ENCODE measurements around the gene CMTM1.

CMTM1 gene

DNA sequence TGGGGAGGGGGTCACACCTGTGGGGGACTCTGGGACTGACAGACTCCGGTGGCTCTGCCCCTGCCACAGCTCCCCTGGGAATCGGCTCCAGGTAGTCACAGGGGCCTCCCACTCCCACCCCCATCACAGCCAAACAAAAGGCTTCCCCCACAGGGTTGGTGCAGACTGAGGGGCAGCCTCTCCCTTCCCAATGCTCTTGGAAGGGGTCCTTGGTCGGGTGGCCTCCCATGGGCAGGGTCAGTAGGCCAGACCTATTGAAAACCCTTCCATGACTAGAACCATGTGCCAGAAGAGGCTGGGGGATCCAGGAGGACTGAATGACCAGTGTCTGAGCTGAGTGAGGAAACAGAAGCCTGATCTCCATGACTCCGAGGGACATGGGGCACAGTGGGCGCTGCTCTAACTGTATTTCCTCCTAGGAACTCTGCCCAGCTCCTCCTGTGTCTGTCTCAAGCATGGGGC is 45.0 kb upstream of the CMTM1 start:
- Histone ChIP-seq H3K36me3 (ENCODE audit: insufficient read depth, low read length) (peaks cover 5% of the 10 kb centered on the region; the same call in 1 of the 2 replicates), H3K9me3 (ENCODE audit: insufficient read depth, low read length, severe bottlenecking) (no peaks in the 10 kb centered on the region), H2AFZ (ENCODE audit: low read depth, low read length) (no peak overlapping the region), H4K20me1 (ENCODE audit: insufficient read depth, low read length) (no peaks in the 10 kb centered on the region), H3K4me1 (ENCODE audit: insufficient read depth, low read length) (peaks cover 76% of the 10 kb centered on the region), H3K9ac (ENCODE audit: low read depth, low read length) (peak overlapping the region; percentile 53), H3K4me3 (ENCODE audit: low read depth in 1 of 2, low read length in 2 of 2) (peak overlapping the region in 1 of 2 experiments; percentile 4; a peak in 1 of 4 replicates), H3K79me2 (ENCODE audit: insufficient read depth, low read length) (peaks cover 2% of the 10 kb centered on the region; the same call in 1 of the 2 replicates), H3K27ac (ENCODE audit: low read length) (peak overlapping the region; percentile 99), H3K4me2 (ENCODE audit: insufficient read depth, low read length) (peak overlapping the region; percentile 21), H3K27me3 (ENCODE audit: insufficient read depth, low read length, poor library complexity) (no peaks in the 10 kb centered on the region)
- DNase-seq (no peak), ATAC-seq (ENCODE audit: insufficient read depth, low read depth) (no peak)
- TF ChIP-seq, protein P1, sequence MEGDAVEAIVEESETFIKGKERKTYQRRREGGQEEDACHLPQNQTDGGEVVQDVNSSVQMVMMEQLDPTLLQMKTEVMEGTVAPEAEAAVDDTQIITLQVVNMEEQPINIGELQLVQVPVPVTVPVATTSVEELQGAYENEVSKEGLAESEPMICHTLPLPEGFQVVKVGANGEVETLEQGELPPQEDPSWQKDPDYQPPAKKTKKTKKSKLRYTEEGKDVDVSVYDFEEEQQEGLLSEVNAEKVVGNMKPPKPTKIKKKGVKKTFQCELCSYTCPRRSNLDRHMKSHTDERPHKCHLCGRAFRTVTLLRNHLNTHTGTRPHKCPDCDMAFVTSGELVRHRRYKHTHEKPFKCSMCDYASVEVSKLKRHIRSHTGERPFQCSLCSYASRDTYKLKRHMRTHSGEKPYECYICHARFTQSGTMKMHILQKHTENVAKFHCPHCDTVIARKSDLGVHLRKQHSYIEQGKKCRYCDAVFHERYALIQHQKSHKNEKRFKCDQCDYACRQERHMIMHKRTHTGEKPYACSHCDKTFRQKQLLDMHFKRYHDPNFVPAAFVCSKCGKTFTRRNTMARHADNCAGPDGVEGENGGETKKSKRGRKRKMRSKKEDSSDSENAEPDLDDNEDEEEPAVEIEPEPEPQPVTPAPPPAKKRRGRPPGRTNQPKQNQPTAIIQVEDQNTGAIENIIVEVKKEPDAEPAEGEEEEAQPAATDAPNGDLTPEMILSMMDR (IDR thresholded peaks at IDR 0.05; ENCODE audit: borderline replicate concordance, extremely low read depth, low read length, poor library complexity, severe bottlenecking), result no peak
- no peak for TF ChIP-seq EZH2 (IDR thresholded peaks at IDR 0.05; ENCODE audit: borderline replicate concordance, low read depth, low read length, severe bottlenecking)

DNA sequence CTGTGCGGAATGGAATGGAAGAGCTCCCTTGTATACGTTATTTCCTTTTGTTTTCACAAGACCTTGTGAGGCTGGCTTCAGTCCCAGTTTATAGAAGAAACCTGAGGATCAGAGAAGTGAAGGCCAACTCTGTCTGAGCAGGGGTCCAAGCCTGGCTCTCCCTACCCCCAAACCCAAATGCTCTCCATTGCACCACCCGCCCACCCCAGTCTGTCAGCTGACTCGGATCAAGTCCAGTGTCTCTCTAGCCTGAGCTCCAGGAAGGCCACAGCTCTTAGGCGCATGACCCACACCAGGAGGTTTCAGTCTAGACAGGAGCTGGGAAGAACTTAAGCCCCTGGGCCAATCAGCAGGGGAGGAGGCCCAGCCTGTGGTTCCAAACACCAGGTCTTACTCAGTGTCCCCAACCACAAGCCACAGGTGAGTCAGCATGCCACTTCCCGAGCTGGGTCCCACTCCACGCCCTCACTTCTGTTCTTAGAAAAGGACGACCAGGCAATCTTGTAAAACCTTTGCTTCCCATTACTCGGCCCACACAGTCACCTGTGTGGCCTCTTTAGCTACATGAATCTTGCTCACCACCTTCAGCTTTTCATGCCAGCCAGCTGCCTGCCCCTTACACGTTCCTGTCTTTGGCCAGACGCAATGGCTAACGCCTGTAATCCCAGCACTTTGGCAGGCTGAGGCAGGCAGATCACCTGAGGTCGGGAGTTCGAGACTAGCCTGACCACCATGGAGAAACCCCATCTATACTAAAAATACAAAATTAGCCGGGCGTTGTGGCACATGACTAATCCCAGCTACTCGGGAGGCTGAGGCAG is 44.1 kb upstream of the CMTM1 start:
- peak; percentile 91 for DNase-seq
- Histone ChIP-seq H3K9me3 (ENCODE audit: insufficient read depth, low read length, severe bottlenecking) (no peaks in the 10 kb centered on the region), H3K27ac (ENCODE audit: low read length) (peak overlapping the region; percentile 99), H3K9ac (ENCODE audit: low read depth, low read length) (peak overlapping the region; percentile 53), H3K27me3 (ENCODE audit: insufficient read depth, low read length, poor library complexity) (no peaks in the 10 kb centered on the region), H2AFZ (ENCODE audit: low read depth, low read length) (no peak overlapping the region), H3K79me2 (ENCODE audit: insufficient read depth, low read length) (peaks cover 2% of the 10 kb centered on the region; the same call in 1 of the 2 replicates), H3K36me3 (ENCODE audit: insufficient read depth, low read length) (no peaks in the 10 kb centered on the region), H3K4me1 (ENCODE audit: insufficient read depth, low read length) (peaks cover 67% of the 10 kb centered on the region), H3K4me3 (ENCODE audit: low read depth in 1 of 2, low read length in 2 of 2) (peak overlapping the region in 1 of 2 experiments; percentile 4; a peak in 1 of 4 replicates), H4K20me1 (ENCODE audit: insufficient read depth, low read length) (no peaks in the 10 kb centered on the region), H3K4me2 (ENCODE audit: insufficient read depth, low read length) (peak overlapping the region; percentile 45)
- ATAC-seq (ENCODE audit: insufficient read depth, low read depth), result peak; percentile 77
- no peak for TF ChIP-seq EZH2 (IDR thresholded peaks at IDR 0.05; ENCODE audit: borderline replicate concordance, low read depth, low read length, severe bottlenecking)
- TF ChIP-seq, protein P1 (IDR thresholded peaks at IDR 0.05; ENCODE audit: borderline replicate concordance, extremely low read depth, low read length, poor library complexity, severe bottlenecking), result no peak

DNA sequence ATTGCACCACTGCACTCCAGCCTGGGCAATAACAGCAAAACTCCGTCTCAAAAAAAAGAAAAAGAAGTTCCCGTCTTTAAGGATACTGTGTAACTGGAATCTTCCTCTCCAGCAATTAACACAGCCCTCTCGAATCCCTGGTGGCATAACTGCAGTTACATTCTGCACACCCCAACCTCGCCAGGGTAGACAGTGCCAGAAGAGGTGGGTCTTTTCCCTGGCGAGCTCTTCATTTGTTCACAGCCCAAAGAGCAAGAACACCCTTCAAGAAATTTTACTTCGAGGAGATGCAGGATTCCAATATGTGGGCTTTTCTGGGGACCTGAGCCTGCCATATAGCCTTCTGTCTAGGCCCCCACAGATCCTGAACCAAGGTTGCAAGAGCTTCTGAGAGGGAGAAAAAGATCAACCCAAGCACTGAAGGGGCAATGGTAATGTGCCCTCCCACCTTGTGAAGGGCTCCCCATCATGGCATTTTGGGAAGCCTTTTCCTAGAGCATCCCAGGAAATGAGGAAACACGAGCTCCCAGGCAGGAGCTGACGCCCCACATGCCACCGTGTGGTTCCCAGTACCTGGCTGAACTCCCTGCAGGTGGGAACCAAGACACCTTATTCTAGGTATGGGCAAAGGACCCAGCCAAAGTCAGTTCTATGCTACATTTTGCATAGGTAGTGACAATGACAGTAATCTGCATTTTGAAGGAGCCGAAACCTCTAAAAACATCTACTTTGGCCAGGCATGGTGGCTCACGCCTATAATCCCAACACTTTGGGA is 43.2 kb upstream of the CMTM1 start:
- peak overlapping the region; percentile 53 for H3K9ac ChIP-seq (ENCODE audit: low read depth, low read length)
- H2AFZ ChIP-seq (ENCODE audit: low read depth, low read length), result no peak overlapping the region
- peaks cover 2% of the 10 kb centered on the region; the same call in 1 of the 2 replicates for H3K79me2 ChIP-seq (ENCODE audit: insufficient read depth, low read length)
- peak overlapping the region in 1 of 2 experiments; percentile 31; a peak in 1 of 4 replicates for H3K4me3 ChIP-seq (ENCODE audit: low read depth in 1 of 2, low read length in 2 of 2)
- H3K4me1 ChIP-seq (ENCODE audit: insufficient read depth, low read length), result peaks cover 66% of the 10 kb centered on the region
- no peaks in the 10 kb centered on the region for H4K20me1 ChIP-seq (ENCODE audit: insufficient read depth, low read length)
- peak overlapping the region; percentile 99 for H3K27ac ChIP-seq (ENCODE audit: low read length)
- H3K4me2 ChIP-seq (ENCODE audit: insufficient read depth, low read length), result peak overlapping the region; percentile 45
- no peaks in the 10 kb centered on the region for H3K9me3 ChIP-seq (ENCODE audit: insufficient read depth, low read length, severe bottlenecking)
- no peak for TF ChIP-seq EZH2 (IDR thresholded peaks at IDR 0.05; ENCODE audit: borderline replicate concordance, low read depth, low read length, severe bottlenecking)
- TF ChIP-seq, protein P1 (IDR thresholded peaks at IDR 0.05; ENCODE audit: borderline replicate concordance, extremely low read depth, low read length, poor library complexity, severe bottlenecking), result no peak
- H3K36me3 ChIP-seq (ENCODE audit: insufficient read depth, low read length), result peaks cover 3% of the 10 kb centered on the region; the same call in 1 of the 2 replicates
- DNase-seq (no peak), ATAC-seq (ENCODE audit: insufficient read depth, low read depth) (no peak)
- no peaks in the 10 kb centered on the region for H3K27me3 ChIP-seq (ENCODE audit: insufficient read depth, low read length, poor library complexity)

All from DND-41 (cell line).